ENCODE measurements around the gene ZBTB18.

ZBTB18 gene

GRCh38 chr1:244064621-244065020 is 13.5 kb downstream of the ZBTB18 start:
- no peak for DNase-seq

GRCh38 chr1:244065063-244065793 is 14.1 kb downstream of the ZBTB18 start:
- no peak for DNase-seq

GRCh38 chr1:244065960-244066388 is 14.9 kb downstream of the ZBTB18 start:
- DNase-seq: peak; percentile 87

GRCh38 chr1:244066954-244067716 is 16.1 kb downstream of the ZBTB18 start:
- DNase-seq: no peak

GRCh38 chr1:244067893-244068292 is 16.8 kb downstream of the ZBTB18 start:
- DNase-seq: no peak

GRCh38 chr1:244068567-244068966 is 17.5 kb downstream of the ZBTB18 start:
- no peak for DNase-seq

- DNase-seq: no peak
Measured at GRCh38 chr1:244069326-244069898, 18.3 kb downstream of the ZBTB18 start.

GRCh38 chr1:244074559-244075171 is 23.6 kb downstream of the ZBTB18 start:
- DNase-seq: no peak

- no peak for DNase-seq
Measured at GRCh38 chr1:244075247-244075722, 24.2 kb downstream of the ZBTB18 start.

- no peak for DNase-seq
Measured at GRCh38 chr1:244076740-244077139, 25.7 kb downstream of the ZBTB18 start.

GRCh38 chr1:244077473-244078220 is 26.6 kb downstream of the ZBTB18 start:
- DNase-seq: no peak

- no peak for DNase-seq
Measured at GRCh38 chr1:244080343-244080929, 29.4 kb downstream of the ZBTB18 start.

GRCh38 chr1:244082969-244083368 is 31.9 kb downstream of the ZBTB18 start:
- no peak for DNase-seq

- no peak for DNase-seq
Measured at GRCh38 chr1:244083383-244083943, 32.4 kb downstream of the ZBTB18 start.

- no peak for DNase-seq
Measured at GRCh38 chr1:244084763-244085162, 33.7 kb downstream of the ZBTB18 start.

- DNase-seq: no peak
Measured at GRCh38 chr1:244085891-244086290, 34.8 kb downstream of the ZBTB18 start.

- no peak for DNase-seq
Measured at GRCh38 chr1:244087021-244087560, 36.0 kb downstream of the ZBTB18 start.

- DNase-seq: no peak
Measured at GRCh38 chr1:244087611-244088010, 36.5 kb downstream of the ZBTB18 start.

- DNase-seq: no peak
Measured at GRCh38 chr1:244088161-244088560, 37.1 kb downstream of the ZBTB18 start.

GRCh38 chr1:244089561-244089960 is 38.5 kb downstream of the ZBTB18 start:
- no peak for DNase-seq

GRCh38 chr1:244090645-244091044 is 39.6 kb downstream of the ZBTB18 start:
- DNase-seq: no peak

Measured in fibroblast of skin of scalp (primary cell).